ENCODE results near the gene GNAO1.

The GNAO1 gene

GRCh38 chr16:56344518-56345405 is 153.5 kb downstream of the GNAO1 start:
- intact Hi-C loops (cut with DNase I; ENCODE audit: low total_unique reads) = no loop called here
- DNase-seq = no peak
- no peaks in the 10 kb centered on the region for H3K4me1 ChIP-seq
- no peak overlapping the region for H3K27ac ChIP-seq
- H3K27me3 ChIP-seq = no peaks in the 10 kb centered on the region
- no peaks in the 10 kb centered on the region for H3K9me3 ChIP-seq
- no peak for TF ChIP-seq CTCF (IDR thresholded peaks at IDR 0.05)
- H3K4me3 ChIP-seq = no peak overlapping the region
- peaks cover 0 to 28% (median 0%) of the 10 kb centered on the region in 3 donors for H3K36me3 ChIP-seq

GRCh38 chr16:56345406-56346050 is 154.2 kb downstream of the GNAO1 start:
- H3K4me3 ChIP-seq = no peak overlapping the region
- DNase-seq = no peak
- intact Hi-C loops (cut with DNase I; ENCODE audit: low total_unique reads) = no loop called here
- no peaks in the 10 kb centered on the region for H3K27me3 ChIP-seq
- peaks cover 0 to 21% (median 0%) of the 10 kb centered on the region in 3 donors for H3K36me3 ChIP-seq
- no peaks in the 10 kb centered on the region for H3K9me3 ChIP-seq
- H3K4me1 ChIP-seq = no peaks in the 10 kb centered on the region
- no peak overlapping the region for H3K27ac ChIP-seq
- TF ChIP-seq CTCF (IDR thresholded peaks at IDR 0.05) = no peak

- Histone ChIP-seq H3K27ac (no peak overlapping the region), H3K4me1 (no peaks in the 10 kb centered on the region), H3K27me3 (no peaks in the 10 kb centered on the region), H3K4me3 (no peak overlapping the region), H3K36me3 (peaks cover 0 to 18% (median 0%) of the 10 kb centered on the region in 3 donors), H3K9me3 (no peaks in the 10 kb centered on the region)
- TF ChIP-seq CTCF (IDR thresholded peaks at IDR 0.05) = no peak
- no peak for DNase-seq
- intact Hi-C loops (cut with DNase I; ENCODE audit: low total_unique reads) = no loop called here
Observed at GRCh38 chr16:56346131-56346890, 155.0 kb downstream of the GNAO1 start.

- no peaks in the 10 kb centered on the region for H3K4me1 ChIP-seq
- H3K27me3 ChIP-seq = no peaks in the 10 kb centered on the region
- DNase-seq = no peak
- no peak overlapping the region for H3K4me3 ChIP-seq
- no peaks in the 10 kb centered on the region for H3K9me3 ChIP-seq
- no peak for TF ChIP-seq CTCF (IDR thresholded peaks at IDR 0.05)
- intact Hi-C loops (cut with DNase I; ENCODE audit: low total_unique reads) = no loop called here
- H3K36me3 ChIP-seq = peaks cover 0 to 14% (median 0%) of the 10 kb centered on the region in 3 donors
- no peak overlapping the region for H3K27ac ChIP-seq
Observed at GRCh38 chr16:56347166-56347565, 155.9 kb downstream of the GNAO1 start.

- intact Hi-C loops (cut with DNase I; ENCODE audit: low total_unique reads) = no loop called here
- H3K27me3 ChIP-seq = no peaks in the 10 kb centered on the region
- H3K4me1 ChIP-seq = no peaks in the 10 kb centered on the region
- no peak overlapping the region for H3K27ac ChIP-seq
- H3K36me3 ChIP-seq = peaks cover 0 to 11% (median 0%) of the 10 kb centered on the region in 3 donors
- no peak for DNase-seq
- no peak for TF ChIP-seq CTCF (IDR thresholded peaks at IDR 0.05)
- H3K4me3 ChIP-seq = no peak overlapping the region
- no peaks in the 10 kb centered on the region for H3K9me3 ChIP-seq
Observed at GRCh38 chr16:56347670-56348069, 156.4 kb downstream of the GNAO1 start.
